GM23338 (cell line): ENCODE data around the gene LGALS7. TPM values are rescaled to one million over a fixed set of nuclear protein-coding genes. Genes with fewer than 3 reads are reported as not detected.

ENCODE experiments used
- ATAC-seq: fragments of 200-7000 bp; cut with Tn5 transposase; 3 replicates; pipeline ENCODE4 v1.9.1; 2020
- DNase-seq: peaks from one replicate; pipeline ENCODE4 v3.0.0-alpha.2; 2015; ENCODE audit warnings: low spot score
- H2AFZ ChIP-seq: fragments of 200-600 bp; sonication (generic); 2 replicates; pipeline ENCODE4 v1.8.0; 2016; ENCODE audit warnings: antibody characterized with exemption, mild to moderate bottlenecking, moderate library complexity
- H3F3A ChIP-seq: fragments of 200-600 bp; sonication (generic); replicated peaks from 2 replicates; pipeline ENCODE4 v1.8.0; 2017; ENCODE audit warnings: antibody characterized with exemption, mixed run types, low read depth
- H3K27ac ChIP-seq: fragments of 200-600 bp; sonication (generic); 2 replicates; pipeline ENCODE4 v1.6.1; 2016; ENCODE audit warnings: low read depth
- H3K27me3 ChIP-seq: fragments of 200-600 bp; sonication (generic); 2 replicates; pipeline ENCODE4 v1.8.0; 2016; ENCODE audit warnings: mild to moderate bottlenecking, mixed run types, moderate library complexity; ENCODE audit not compliant: insufficient read depth
- H3K36me3 ChIP-seq: fragments of 200-600 bp; sonication (generic); 2 replicates; pipeline ENCODE4 v1.8.0; 2016; ENCODE audit warnings: mild to moderate bottlenecking; ENCODE audit not compliant: insufficient read depth
- H3K4me1 ChIP-seq: fragments of 200-600 bp; sonication (generic); 2 replicates; pipeline ENCODE4 v1.8.0; 2016; ENCODE audit warnings: mild to moderate bottlenecking, moderate library complexity; ENCODE audit not compliant: insufficient read depth
- H3K4me2 ChIP-seq: fragments of 200-600 bp; sonication (generic); 2 replicates; pipeline ENCODE4 v1.7.1; 2017; ENCODE audit warnings: mixed run types
- H3K4me3 ChIP-seq: fragments of 200-600 bp; sonication (generic); 2 replicates; pipeline ENCODE4 v1.6.1; 2016; ENCODE audit warnings: mixed run types
- H3K79me2 ChIP-seq: fragments of 200-600 bp; sonication (generic); replicated peaks from 2 replicates; pipeline ENCODE4 v1.8.0; 2017; ENCODE audit warnings: mild to moderate bottlenecking; ENCODE audit not compliant: insufficient read depth
- H3K9me2 ChIP-seq: fragments of 200-600 bp; sonication (generic); 2 replicates; pipeline ENCODE4 v1.8.0; 2017; ENCODE audit not compliant: insufficient read depth
- H4K20me1 ChIP-seq: fragments of 200-600 bp; sonication (generic); replicated peaks from 2 replicates; pipeline ENCODE4 v1.8.0; 2017; ENCODE audit warnings: mild to moderate bottlenecking; ENCODE audit not compliant: insufficient read depth
- H3K27ac Mint-ChIP-seq: 2 replicates; pipeline ENCODE4 v1.8.0; 2020; ENCODE audit warnings: inconsistent platforms, mild to moderate bottlenecking, moderate library complexity, mixed read lengths
- H3K27me3 Mint-ChIP-seq: 3 replicates; pipeline ENCODE4 v1.8.0; 2022; ENCODE audit warnings: low read depth, mild to moderate bottlenecking, moderate library complexity, mixed read lengths, inconsistent platforms; ENCODE audit not compliant: insufficient read depth, poor library complexity
- H3K36me3 Mint-ChIP-seq: 3 replicates; pipeline ENCODE4 v1.8.0; 2021; ENCODE audit warnings: low read depth, mild to moderate bottlenecking, inconsistent platforms, moderate library complexity, mixed read lengths
- H3K4me1 Mint-ChIP-seq: 3 replicates; pipeline ENCODE4 v1.8.0; 2020; ENCODE audit warnings: mild to moderate bottlenecking, inconsistent platforms, mixed read lengths
- H3K4me3 Mint-ChIP-seq: 3 replicates; pipeline ENCODE4 v1.8.0; 2021; ENCODE audit warnings: moderate library complexity, mild to moderate bottlenecking, inconsistent platforms, mixed read lengths
- H3K9me3 Mint-ChIP-seq: 3 replicates; pipeline ENCODE4 v1.8.0; 2020; ENCODE audit warnings: moderate library complexity, mild to moderate bottlenecking, inconsistent platforms, mixed read lengths
- ETS1 ChIP-seq: IDR thresholded peaks from 2 replicates; pipeline ENCODE4 v1.6.1; 2016; ENCODE audit warnings: antibody characterized with exemption
- EZH2 ChIP-seq: fragments of 200-600 bp; sonication (generic); IDR thresholded peaks from one replicate; pipeline ENCODE4 v1.8.0; 2017; ENCODE audit warnings: antibody characterized with exemption, mild to moderate bottlenecking, low read depth; ENCODE audit not compliant: unreplicated experiment
- EZH2phosphoT487 ChIP-seq: fragments of 200-600 bp; sonication (generic); IDR thresholded peaks from one replicate; pipeline ENCODE4 v1.8.1; 2018; ENCODE audit warnings: antibody characterized with exemption; ENCODE audit not compliant: unreplicated experiment
- JUNB ChIP-seq: IDR thresholded peaks from one replicate; pipeline ENCODE4 v1.6.1; 2016; ENCODE audit warnings: antibody characterized with exemption; ENCODE audit not compliant: unreplicated experiment
- POLR2AphosphoS5 ChIP-seq: IDR thresholded peaks from 2 replicates; pipeline ENCODE4 v1.6.1; 2016; ENCODE audit warnings: antibody characterized with exemption, low read depth
- STAT1 ChIP-seq: IDR thresholded peaks from one replicate; pipeline ENCODE4 v1.6.1; 2016; ENCODE audit warnings: antibody characterized with exemption; ENCODE audit not compliant: unreplicated experiment
- ZNF114 ChIP-seq: fragments of 250-450 bp; sonication (Bioruptor Pico); IDR thresholded peaks from 2 replicates; pipeline ENCODE4 v1.5.0; 2020; ENCODE audit warnings: mild to moderate bottlenecking, moderate library complexity
- ZNF331 ChIP-seq: fragments of 250-450 bp; sonication (Bioruptor Pico); IDR thresholded peaks from 2 replicates; pipeline ENCODE4 v1.5.0; 2020; ENCODE audit warnings: low read depth, mild to moderate bottlenecking, moderate library complexity
- ZNF462 ChIP-seq: fragments of 250-450 bp; sonication (Bioruptor Pico); IDR thresholded peaks from 2 replicates; pipeline ENCODE4 v1.5.0; 2020; ENCODE audit warnings: mild to moderate bottlenecking, moderate library complexity
- polyA plus RNA-seq: library from polyadenylated mRNA; unstranded; fragments of >200 nt; fragmentation: Nextera tagmentation; extraction: Ambion mirVana; gene quantifications from 2 replicates; pipeline ENCODE4 v1.2.1, GENCODE V29; 2016
- total RNA-seq: library from RNA; depleted of rRNA; stranded (reverse); fragments of >200 nt; shearing (Covaris generic); gene quantifications from 2 replicates; pipeline ENCODE4 v1.2.3, GENCODE V29; 2014

Gene LGALS7
- total and polyA plus RNA-seq, 2 experiments from 2014 or later, result 1.6 TPM; not detected in 1

GRCh38 chr19:38725469-38726283 is 47.6 kb downstream of the LGALS7 start:
- Histone ChIP-seq H3F3A (peaks cover 23% of the 10 kb centered on the region; the same call in 1 of the 2 replicates), H2AFZ (no peak overlapping the region), H3K36me3 (peaks cover 32% of the 10 kb centered on the region), H3K27me3 (no peaks in the 10 kb centered on the region), H3K9me2 (no peaks in the 10 kb centered on the region), H3K27ac (no peak overlapping the region), H3K4me3 (no peak overlapping the region), H3K79me2 (no peaks in the 10 kb centered on the region), H4K20me1 (peaks cover 9% of the 10 kb centered on the region), H3K4me1 (no peaks in the 10 kb centered on the region; the same call in 1 of the 2 replicates), H3K4me2 (no peak overlapping the region)
- no peak for ATAC-seq
- no peak overlapping the region for H3K4me3 Mint-ChIP-seq
- TF ChIP-seq JUNB (no peak), POLR2AphosphoS5 (no peak), EZH2phosphoT487 (no peak), ZNF331 (CRISPR knock-in tag) (no peak), ZNF114 (CRISPR knock-in tag) (no peak), EZH2 (no peak)
- peaks cover 11% of the 10 kb centered on the region for H3K4me1 Mint-ChIP-seq
- peaks cover 72% of the 10 kb centered on the region for H3K36me3 Mint-ChIP-seq
- H3K27ac Mint-ChIP-seq, result no peak overlapping the region
- DNase-seq, result no peak
- no peaks in the 10 kb centered on the region for H3K9me3 Mint-ChIP-seq
- H3K27me3 Mint-ChIP-seq, result peaks cover 19% of the 10 kb centered on the region

DNA sequence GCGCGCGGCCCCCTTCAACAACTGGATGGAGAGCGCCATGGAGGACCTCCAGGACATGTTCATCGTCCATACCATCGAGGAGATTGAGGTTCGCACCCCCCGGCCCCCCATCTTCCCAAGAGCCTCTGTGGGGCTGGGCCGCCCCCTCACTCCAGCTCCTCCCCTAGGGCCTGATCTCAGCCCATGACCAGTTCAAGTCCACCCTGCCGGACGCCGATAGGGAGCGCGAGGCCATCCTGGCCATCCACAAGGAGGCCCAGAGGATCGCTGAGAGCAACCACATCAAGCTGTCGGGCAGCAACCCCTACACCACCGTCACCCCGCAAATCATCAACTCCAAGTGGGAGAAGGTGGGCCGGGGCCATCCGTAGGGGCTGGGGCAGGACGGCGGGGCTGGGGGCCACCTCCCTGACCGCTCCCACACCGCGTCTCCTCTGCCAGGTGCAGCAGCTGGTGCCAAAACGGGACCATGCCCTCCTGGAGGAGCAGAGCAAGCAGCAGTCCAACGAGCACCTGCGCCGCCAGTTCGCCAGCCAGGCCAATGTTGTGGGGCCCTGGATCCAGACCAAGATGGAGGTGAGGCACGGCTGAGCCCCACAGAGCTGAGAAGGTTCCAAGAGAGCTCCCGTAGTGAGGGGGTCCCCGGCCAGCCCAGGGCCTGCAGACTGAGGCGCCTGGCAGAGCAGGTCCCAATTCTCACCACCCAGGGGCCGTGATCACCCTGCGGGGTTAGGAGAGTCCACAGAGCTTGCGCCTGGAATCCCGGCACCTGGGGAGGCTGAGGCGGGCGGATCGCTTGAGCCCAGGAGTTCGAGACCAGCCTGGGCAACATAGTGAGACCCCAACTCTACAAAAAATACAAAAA is 49.1 kb downstream of the LGALS7 start:
- H2AFZ ChIP-seq, result no peak overlapping the region
- no peak overlapping the region for H3K4me3 ChIP-seq
- no peak for DNase-seq
- Mint-ChIP-seq H3K9me3 (no peaks in the 10 kb centered on the region), H3K4me1 (no peaks in the 10 kb centered on the region), H3K4me3 (no peak overlapping the region), H3K27me3 (peaks cover 17% of the 10 kb centered on the region), H3K27ac (no peak overlapping the region), H3K36me3 (peaks cover 67% of the 10 kb centered on the region)
- H3K9me2 ChIP-seq, result no peaks in the 10 kb centered on the region
- H4K20me1 ChIP-seq, result peaks cover 2% of the 10 kb centered on the region; the same call in 1 of the 2 replicates
- no peaks in the 10 kb centered on the region for H3K4me1 ChIP-seq
- H3K27ac ChIP-seq, result no peak overlapping the region
- no peak for ATAC-seq
- no peaks in the 10 kb centered on the region for H3K79me2 ChIP-seq
- H3K4me2 ChIP-seq, result no peak overlapping the region
- no peaks in the 10 kb centered on the region for H3K27me3 ChIP-seq
- peaks cover 18% of the 10 kb centered on the region; the same call in 1 of the 2 replicates for H3F3A ChIP-seq
- H3K36me3 ChIP-seq, result peaks cover 31% of the 10 kb centered on the region
- TF ChIP-seq EZH2phosphoT487, result no peak
- no peak for TF ChIP-seq STAT1
- no peak for TF ChIP-seq ZNF114 (CRISPR knock-in tag)
- no peak for TF ChIP-seq ZNF462
- no peak for TF ChIP-seq ZNF331 (CRISPR knock-in tag)
- no peak for TF ChIP-seq ETS1
